GM21825 (cell line): Measurements from ENCODE around the gene LRRC40.

Experiments used
- ATAC-seq: cut with Tn5 transposase; IDR thresholded peaks from one replicate; pipeline ENCODE4 v1.9.1; 2021; ENCODE audit warnings: mild to moderate bottlenecking, moderate library complexity; ENCODE audit not compliant: unreplicated experiment

The LRRC40 gene

DNA sequence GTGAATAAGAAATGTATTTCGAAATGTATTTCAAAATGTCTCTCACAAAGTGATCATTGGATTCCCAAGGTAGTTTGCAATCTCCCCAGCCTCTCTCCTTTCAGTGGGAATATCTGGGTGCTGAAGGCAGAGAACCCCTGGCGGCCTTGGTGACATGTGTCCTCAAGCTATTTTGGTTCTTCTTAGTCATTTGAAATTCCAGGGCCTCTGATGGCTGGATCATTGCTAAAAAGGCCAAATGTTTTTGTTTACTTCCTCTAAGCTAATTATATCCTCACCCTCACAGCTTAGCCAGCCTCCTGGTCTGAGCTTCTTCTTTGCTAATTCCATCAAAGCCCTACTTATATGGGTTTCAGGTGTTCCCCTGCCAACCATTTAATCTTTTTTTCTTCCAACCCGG lies 71.2 kb downstream of the LRRC40 start:
- no peak for ATAC-seq

DNA sequence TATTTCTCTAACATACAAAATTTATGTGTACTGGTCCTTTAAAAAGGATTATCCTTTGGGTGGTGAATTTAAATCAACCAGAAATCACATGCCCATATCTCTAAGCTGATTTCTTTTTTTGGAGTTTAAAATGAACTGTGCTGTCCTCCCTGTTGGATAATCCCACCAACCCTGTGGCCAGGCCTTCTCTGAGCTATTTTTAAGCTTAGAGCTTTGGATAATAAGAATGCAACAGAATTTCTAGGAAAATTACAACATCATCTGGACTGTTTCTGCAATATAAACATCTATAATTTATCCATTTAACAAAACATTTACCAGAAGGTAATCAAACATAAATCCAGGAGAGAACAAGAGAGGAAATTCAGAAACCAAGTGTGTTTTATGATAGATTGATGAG lies 88.3 kb downstream of the LRRC40 start:
- ATAC-seq = no peak

DNA sequence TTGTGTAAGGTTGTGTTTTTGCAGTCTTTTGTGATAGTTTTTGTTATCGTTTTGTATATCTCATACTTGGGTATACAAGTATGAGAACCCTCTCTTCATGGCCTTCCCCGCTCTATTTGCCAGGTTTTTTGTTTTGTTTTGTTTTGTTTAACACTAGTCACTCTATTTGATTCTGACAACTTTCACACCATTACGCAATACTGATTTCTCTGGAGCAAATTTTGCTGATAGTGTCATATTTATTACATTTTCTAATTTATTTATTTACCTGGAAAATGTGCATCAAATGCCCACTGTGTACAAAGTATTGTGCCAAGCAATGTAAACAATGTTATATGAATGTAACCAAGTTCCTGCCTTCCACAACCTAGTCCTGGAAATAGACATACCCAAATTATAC lies 90.1 kb downstream of the LRRC40 start:
- no peak for ATAC-seq

DNA sequence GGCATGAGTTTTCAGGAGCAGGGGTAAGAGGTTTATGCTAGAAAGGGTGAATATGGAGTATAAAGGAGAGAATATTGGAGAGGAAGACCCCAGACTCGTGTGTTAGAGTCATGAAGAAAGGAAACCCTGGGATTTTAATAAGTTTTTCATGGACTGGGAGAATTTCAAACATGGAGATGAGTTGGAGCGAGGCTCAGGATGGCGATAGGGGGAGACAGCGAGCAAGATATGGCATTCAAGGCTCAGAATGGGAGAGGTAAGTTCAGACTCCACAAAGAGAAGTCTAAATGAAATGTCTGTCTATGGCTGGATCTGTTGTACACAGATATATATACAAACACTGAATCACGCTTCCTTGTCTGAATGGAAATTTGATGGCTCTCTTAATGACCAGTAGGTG lies 92.5 kb downstream of the LRRC40 start:
- ATAC-seq = no peak

DNA sequence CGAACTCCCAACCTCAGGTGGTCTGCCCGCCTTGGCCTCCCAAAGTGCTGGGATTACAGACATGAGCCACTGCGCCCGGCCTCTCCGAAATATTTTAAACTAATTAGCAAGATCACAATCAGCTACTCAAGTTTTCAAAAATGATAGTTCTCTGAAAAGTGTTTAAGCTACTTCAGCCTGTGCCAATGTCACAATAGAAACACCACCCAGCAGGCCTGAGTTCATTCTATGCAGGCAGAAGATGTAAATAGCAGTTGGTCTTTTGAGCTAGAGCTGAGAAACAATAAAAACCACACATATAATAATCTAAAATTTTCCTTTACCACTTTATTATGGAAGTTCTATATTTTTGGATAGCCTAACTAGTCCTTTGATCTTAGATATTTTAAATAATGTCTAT lies 96.1 kb downstream of the LRRC40 start:
- no peak for ATAC-seq

DNA sequence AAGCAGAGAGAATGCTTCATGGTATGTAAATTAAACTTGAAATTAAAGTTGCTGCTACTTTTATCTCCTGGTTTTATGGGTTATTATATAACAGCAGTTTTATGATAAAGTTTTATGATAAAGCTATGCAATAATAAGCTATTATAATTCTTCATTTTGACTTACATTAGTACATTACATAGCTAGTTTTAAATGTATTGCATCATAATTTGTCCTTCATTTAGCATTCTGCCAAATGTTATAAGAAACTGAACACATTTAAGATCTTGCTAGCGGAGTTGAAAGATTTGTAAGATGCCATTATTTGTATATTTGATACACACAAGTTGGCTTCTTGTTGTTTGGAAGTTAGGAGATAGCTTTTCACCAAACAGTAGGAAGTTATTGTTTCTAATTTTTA lies 101.6 kb downstream of the LRRC40 start:
- ATAC-seq = no peak

DNA sequence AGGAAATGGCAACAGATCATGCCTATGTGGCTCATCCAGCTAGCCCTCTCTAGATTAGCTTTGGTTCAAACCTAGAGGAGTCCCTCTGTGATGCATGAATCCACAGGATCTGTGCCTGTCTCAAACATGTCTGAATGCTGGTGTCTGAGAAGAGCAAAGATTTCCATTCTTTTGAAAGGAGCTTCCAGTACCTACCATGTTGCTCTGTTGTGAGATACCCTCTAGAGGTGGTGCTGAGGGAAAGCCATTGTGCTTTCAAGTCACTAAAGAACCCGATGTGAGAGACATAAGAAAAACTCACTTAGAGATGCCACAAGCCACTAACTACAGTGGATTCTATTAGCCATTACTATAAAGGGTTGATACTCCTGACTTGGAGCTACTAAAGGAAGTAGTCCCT lies 103.6 kb downstream of the LRRC40 start:
- no peak for ATAC-seq

DNA sequence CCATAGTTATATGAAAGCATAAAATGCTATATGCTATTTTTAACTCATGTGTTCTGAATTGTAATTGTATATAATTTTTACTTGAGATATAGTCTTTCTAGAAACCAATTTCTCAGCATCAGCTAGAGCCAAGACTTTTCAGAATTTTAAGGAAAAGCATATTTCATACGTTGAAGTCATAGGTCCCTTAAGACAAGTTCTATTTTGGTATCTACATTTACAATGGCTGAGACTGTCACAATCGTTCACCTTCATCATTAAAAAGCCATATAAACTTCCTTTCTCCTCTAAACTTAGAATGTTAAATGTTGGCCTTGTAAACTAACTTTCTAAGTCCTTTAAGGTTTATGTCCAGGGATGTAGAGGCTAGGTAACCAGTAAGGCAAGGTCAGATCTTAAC lies 104.1 kb downstream of the LRRC40 start:
- no peak for ATAC-seq
